IPS-18c (cell line): Measurements from ENCODE around the gene VIPR1.

Experiments
- H3K4me3 ChIP-seq: 2 replicates; pipeline ENCODE4 v1.7.0; 2013; ENCODE audit warnings: low read depth, mild to moderate bottlenecking, low read length, moderate library complexity; ENCODE audit not compliant: insufficient read depth
- H3K9me3 ChIP-seq: one replicate; pipeline ENCODE4 v1.6.1; 2013; ENCODE audit warnings: mild to moderate bottlenecking, low read length, moderate library complexity; ENCODE audit not compliant: control insufficient read depth, insufficient read depth

Gene VIPR1

GRCh38 chr3:42491881-42492507 lies 10.4 kb upstream of the VIPR1 start:
- no peak overlapping the region for H3K4me3 ChIP-seq

GRCh38 chr3:42492508-42493080 lies 9.8 kb upstream of the VIPR1 start:
- no peaks in the 10 kb centered on the region for H3K9me3 ChIP-seq
- no peak overlapping the region for H3K4me3 ChIP-seq

More at GRCh38 chr3:42491881-42492507, 10.4 kb upstream of the VIPR1 start:
- H3K9me3 ChIP-seq: no peaks in the 10 kb centered on the region

GRCh38 chr3:42493126-42493797 lies 9.2 kb upstream of the VIPR1 start:
- H3K4me3 ChIP-seq: no peak overlapping the region
- no peaks in the 10 kb centered on the region for H3K9me3 ChIP-seq

GRCh38 chr3:42493798-42494151 lies 8.7 kb upstream of the VIPR1 start:
- Histone ChIP-seq H3K4me3 (no peak overlapping the region), H3K9me3 (no peaks in the 10 kb centered on the region)

DNA sequence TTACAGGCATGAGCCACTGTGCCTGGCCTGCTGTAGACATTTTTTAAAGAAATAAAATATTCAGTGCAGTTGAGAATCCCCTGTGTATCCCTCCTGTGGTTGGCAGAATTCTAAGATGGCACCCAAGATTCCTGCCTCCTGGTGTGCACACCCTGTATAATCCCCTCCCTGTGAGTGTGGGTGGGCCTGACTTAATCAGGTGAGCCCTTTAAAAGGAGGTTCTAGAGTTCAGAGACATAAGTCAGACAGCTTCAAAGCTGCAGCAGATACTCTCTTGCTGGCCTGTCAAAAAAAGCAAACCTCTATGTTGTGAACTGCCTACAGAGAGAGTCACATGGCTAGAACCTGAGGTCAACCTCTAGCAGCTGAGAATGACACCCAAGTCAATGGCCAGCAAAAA lies 7.0 kb upstream of the VIPR1 start:
- Histone ChIP-seq H3K4me3 (no peak overlapping the region), H3K9me3 (no peaks in the 10 kb centered on the region)

DNA sequence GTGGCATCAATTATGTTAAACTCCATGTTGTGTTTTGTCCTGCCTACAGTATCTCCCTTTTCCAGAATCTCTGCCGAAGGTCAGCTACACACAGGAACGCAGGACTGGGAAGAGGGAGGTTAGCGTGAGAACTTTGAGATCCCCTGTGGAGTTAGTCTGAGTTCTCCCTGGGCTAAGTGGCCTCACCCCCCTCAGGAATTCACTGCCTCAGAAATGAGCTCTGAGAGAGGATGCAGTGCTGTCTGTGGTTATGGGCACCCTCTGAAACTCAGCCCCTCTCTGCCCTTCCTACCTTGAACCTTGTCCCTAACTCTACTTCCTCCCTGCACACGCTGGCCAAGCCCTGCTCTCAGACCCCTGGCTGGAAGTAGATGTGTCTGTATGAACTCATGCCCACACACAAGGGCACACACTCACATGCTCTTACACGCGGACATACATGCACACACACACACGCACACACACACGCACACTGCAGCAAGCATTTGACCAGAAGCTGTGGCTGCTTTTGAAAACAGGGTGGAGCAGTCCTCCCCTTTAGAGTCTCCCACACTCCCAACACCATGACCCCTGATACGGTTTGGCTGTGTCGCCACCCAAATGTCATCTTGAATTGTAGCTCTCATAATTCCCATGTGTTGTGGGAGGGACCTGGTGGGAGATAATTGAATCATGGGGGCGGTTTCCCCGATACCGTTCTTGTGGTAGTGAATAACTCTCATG lies 5.3 kb upstream of the VIPR1 start:
- no peaks in the 10 kb centered on the region for H3K9me3 ChIP-seq
- H3K4me3 ChIP-seq: no peak overlapping the region

GRCh38 chr3:42498034-42498433 lies 4.4 kb upstream of the VIPR1 start:
- H3K4me3 ChIP-seq: no peak overlapping the region
- H3K9me3 ChIP-seq: no peaks in the 10 kb centered on the region

DNA sequence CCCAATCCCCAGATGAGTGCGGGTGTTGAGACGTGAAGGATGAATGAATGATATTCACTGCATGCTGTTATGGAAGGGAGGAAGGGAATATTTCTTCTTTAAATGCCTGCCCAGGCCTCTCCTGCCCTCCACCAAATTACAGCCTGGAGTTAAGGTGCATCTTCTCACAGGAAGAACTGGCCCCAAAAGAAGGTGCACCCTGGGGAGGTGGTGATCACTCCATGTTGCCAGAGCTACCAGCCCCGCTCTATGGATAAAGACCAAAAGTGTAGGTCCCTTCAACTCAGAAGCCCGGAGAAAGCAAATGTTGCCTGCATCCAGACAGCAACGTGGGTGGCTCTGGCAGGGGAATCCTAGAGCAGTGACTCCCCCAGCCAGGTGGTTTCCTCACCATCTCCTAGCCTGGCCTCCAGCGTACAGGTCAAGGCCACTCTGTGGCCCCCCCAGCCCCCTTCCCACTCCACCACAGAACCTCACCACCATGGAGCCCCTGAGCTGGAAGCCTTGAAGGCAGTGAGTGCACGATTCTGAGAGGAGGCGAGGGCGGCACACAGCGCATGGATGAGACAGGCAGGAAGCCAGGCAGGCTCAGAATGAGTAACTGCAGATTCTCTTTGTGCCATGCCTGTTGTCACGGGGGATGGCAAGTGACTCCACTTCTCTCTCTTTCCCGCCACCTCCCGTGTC lies 3.5 kb upstream of the VIPR1 start:
- no peak overlapping the region for H3K4me3 ChIP-seq
- H3K9me3 ChIP-seq: no peaks in the 10 kb centered on the region

- no peak overlapping the region for H3K4me3 ChIP-seq
- H3K9me3 ChIP-seq: no peaks in the 10 kb centered on the region
These were observed 3.0 kb upstream of the VIPR1 start for GRCh38 chr3:42499478-42499871.

- Histone ChIP-seq H3K9me3 (no peaks in the 10 kb centered on the region), H3K4me3 (no peak overlapping the region)
These were observed 2.4 kb upstream of the VIPR1 start for GRCh38 chr3:42500091-42500490.

GRCh38 chr3:42500909-42501308 lies 1.5 kb upstream of the VIPR1 start:
- Histone ChIP-seq H3K4me3 (peak overlapping the region; percentile 74), H3K9me3 (no peaks in the 10 kb centered on the region)

GRCh38 chr3:42501321-42501680 lies 1.1 kb upstream of the VIPR1 start:
- peak overlapping the region; percentile 74 for H3K4me3 ChIP-seq

DNA sequence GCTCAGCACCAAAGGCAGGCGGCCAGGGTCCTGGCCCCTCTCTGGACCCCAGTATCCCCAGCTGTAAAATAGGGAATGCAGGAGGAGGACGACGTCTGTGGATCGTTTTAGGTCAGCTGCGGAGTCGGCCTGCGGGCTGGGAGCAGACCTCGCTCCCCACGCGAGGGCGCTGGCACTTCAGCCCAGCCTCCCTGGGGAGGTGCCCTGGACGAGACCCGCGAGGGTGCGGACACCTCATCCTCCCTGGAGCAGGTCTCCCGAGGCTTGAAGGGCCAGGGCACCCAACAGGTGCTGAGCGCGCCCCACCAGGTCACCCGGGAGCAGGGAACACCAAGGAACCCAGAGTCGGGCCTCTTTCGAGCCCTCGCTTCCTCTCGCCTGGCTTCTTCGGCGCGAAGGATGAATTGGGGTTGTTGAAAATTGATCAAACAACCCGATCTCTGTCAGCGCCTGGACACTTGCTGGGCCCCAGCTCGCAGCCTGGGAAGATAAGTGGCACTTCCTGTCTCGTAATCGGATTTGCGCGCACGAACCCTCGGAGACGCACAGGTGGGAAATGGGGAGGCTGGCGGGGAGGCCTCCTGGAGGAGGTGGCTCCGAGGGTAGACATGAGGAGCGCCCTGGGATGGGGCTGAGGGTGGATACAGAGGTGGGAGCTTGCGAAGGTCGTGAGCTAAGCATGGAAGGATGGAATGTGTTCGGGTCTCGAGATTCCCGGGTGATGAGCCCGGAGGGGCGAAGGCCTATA lies 588 bp upstream of the VIPR1 start:
- Histone ChIP-seq H3K9me3 (no peaks in the 10 kb centered on the region), H3K4me3 (peak overlapping the region; percentile 74)

More at GRCh38 chr3:42501321-42501680, 1.1 kb upstream of the VIPR1 start:
- no peaks in the 10 kb centered on the region for H3K9me3 ChIP-seq

- H3K9me3 ChIP-seq: no peaks in the 10 kb centered on the region
- H3K4me3 ChIP-seq: peak overlapping the region; percentile 74
These were observed 945 bp downstream of the VIPR1 start for GRCh38 chr3:42503251-42503924.

- H3K9me3 ChIP-seq: no peaks in the 10 kb centered on the region
- no peak overlapping the region for H3K4me3 ChIP-seq
These were observed 1.5 kb downstream of the VIPR1 start for GRCh38 chr3:42503957-42504333.

DNA sequence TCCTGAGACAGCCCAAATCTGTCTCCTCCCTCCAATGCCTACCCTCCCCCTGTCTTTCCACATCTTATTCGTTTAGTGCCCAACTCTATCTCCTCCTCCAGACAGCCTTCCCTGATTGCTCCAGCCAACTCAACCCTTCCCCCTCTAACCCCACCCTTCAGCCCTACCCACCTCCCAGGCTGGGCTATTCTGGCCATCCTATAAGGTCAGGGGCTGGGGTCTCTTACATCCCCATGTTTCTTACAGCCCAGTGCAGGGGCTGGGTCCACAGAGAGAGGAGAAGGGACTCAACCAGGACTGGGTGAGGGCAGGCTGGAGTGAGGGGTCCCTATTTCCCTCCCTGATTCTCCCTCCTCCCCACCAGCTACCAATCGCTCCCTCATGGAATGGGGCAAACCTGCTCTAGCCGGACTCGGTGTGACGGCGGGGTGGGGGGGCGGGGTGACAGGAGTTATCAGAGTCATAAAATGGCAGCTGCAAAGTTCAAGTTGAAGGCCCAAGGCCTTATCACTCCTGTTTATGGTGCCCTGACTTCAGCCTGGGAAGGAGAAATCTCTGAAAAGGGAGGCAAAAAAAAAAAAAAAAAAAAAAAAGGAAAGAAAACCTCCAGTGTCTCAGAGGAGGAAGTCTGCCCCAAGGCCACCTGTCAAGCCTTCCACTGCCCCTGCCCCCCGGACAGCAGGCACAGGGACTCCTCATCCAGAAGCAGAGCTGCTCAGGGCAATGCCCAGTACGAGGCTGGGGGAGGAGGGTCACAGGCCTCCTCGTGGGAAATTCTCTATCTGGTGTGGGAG lies 2.1 kb downstream of the VIPR1 start:
- Histone ChIP-seq H3K9me3 (no peaks in the 10 kb centered on the region), H3K4me3 (no peak overlapping the region)
